IPS-NIHi7 (cell line): ENCODE measurements around the gene PACS1.

Experiments used
- DNase-seq: peaks from one replicate; pipeline ENCODE4 v3.0.0; 2012; ENCODE audit warnings: mixed read lengths; ENCODE audit errors: extremely low spot score

PACS1 gene

DNA sequence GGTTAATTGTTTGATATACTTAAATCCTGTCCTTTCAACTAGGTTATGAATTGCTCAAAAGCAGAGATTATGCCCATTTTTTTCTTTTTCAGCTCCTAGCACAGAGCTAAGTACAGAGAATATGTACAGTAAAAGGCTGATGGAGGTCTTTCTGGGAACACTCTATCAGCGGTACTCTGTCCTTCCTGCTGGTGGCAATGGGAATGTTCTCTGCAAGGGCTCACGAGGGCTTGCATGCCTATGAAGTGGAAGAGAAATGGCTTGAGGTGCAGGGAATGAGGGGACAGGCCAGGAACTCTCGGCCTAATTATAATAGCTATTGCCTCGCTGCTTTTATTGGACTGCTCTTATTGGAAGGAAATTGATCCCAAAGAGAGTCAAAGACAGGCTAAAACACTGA, 114.7 kb downstream of the PACS1 start:
- no peak for DNase-seq

DNA sequence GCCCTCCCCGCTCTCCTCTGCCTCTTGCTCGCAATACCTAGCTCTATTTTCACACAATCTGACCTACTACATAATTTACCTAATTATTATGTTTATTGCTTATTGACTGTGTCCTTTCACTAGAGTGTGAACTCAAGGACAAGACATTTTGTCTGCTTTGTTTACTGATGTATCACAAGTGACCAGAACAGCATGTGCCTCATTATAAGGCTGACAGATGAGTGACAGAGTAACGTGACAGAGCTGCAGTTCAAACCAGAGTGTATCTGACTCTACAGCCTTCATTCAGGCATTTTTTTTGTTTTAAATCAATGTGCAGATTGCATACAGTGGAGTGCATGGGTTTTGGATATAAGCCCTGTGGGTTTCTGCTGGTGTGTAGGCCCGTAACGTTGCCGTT, 116.4 kb downstream of the PACS1 start:
- DNase-seq = no peak

DNA sequence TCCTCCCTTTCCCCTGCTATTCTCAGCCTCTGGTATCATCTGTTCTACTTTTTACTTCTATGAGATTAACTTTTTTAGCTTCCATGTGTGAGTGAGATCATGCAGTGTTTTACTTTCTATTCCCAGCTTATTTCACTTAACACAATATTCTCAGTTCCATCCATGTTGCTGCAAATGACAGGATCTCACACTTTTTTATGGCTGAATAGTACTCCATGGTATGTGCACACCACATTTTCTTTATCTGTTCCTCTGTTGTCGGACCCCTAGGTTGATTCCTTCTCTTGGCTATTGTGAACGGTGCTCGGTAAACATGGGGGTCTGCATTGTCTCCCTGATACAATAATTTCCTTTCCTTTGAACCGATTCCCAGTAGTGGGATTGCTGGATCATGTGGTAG, 117.4 kb downstream of the PACS1 start:
- no peak for DNase-seq

- no peak for DNase-seq
Measured at GRCh38 chr11:66188580-66188979, 118.5 kb downstream of the PACS1 start.

GRCh38 chr11:66189031-66189745, 119.1 kb downstream of the PACS1 start:
- DNase-seq = no peak

DNA sequence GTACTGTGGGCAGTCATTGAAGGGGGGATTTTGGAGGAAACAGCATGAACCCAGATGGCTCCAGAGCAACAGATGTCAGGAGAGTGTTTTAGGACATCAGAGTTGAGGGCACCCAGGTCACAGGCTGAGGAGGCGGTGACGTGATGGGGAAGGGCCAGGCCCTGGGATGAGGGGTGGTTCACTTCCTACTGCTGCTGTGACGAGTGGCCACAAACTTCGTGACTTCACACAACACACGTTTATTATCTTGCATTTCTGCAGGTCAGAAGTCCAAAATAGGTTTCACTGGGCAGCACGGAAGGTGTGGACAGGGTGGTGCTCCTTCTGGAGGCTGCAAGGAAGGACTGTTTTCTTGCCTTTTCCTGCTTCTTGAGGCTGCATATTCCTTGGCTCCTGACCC, 120.7 kb downstream of the PACS1 start:
- DNase-seq = no peak

DNA sequence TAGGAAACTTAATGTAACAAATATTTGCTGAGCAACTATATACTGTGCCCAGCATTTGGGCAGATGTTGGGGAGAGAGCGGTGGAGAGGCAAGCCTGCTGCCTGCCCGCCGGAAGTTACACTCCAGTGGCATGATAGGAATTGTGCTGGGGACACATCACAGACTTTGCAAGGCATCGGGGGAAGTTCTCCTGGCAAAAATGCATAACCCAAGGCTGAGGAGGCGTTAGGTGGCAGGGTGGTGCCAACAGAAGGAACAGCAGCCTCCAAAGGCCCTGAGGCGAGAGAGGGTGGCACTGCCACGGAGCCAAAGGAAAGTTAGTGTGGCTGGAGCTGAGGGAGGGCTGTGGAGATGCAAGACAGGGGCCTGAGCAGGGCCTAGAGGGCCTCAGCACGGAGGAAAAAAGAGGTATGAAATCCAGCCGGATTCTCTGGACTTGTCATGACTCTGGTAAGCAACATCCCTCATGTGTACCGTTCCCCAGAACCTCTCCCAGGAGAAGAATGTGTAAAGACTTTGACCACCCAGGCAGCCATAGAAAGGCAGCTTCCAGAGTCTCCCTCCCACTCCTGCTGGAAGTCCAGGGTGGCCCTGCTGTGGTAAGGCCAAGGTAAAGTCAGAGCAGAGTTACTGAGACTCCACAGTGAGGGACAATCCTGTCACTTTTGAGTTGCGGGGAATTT, 122.2 kb downstream of the PACS1 start:
- DNase-seq = no peak

GRCh38 chr11:66194391-66194790, 124.3 kb downstream of the PACS1 start:
- DNase-seq = no peak

DNA sequence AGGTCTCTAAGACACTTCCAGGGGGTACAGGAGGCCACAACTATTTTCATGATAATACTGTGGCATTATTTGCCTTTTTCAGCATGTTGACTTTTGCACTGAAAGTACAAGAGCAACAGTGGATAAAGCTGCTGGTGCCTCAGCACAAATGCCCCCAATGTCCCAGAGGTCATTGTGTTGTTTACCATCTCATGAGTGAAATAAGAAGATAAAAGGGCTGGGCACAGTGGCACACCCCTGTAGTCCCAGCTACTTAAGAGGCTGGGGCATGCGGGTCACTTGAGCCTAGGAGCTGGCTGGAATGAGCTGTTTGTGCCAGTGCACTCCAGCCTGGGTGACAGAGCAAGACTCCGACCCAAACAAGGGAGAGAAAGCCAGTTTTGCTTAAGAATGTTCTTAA, 125.8 kb downstream of the PACS1 start:
- no peak for DNase-seq

DNA sequence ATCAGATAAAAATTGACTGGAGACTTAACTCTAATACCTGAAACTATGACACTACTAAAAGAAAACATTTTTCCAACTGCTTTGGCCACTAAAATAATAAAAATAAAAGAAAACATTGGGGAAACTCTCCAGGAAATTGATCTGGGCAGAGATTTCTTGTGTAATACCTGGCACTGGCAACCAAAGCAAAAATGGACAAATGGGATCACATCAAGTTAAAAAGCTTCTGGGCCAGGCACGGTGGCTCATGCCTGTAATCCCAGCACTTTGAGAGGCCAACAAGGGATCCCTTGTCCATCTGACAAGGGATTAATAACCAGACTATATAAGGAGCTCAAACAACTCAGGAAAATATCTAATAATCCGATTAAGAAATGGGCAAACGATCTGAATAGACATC, 133.8 kb downstream of the PACS1 start:
- no peak for DNase-seq

- DNase-seq = no peak
Measured at GRCh38 chr11:66204412-66204811, 134.3 kb downstream of the PACS1 start.

DNA sequence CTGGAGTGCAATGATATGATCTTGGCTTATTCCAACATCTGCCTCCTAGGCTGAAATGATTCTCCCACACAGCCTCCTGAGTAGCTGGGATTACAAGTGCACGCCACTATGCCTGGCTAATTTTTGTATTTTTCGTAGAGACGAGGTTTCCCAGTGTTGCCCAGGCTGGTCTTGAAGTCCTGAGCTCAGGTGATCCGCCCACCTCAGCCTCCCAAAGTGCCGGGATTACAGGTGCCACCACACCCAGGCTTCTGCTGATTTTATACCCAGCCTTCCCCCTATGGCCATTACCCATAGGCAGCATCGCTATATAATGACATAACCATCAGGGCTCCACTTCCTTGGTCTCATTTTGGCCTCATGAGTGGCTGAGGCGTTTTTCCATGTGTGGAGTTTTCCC, 137.7 kb downstream of the PACS1 start:
- DNase-seq = no peak

GRCh38 chr11:66211100-66211499, 141.0 kb downstream of the PACS1 start:
- no peak for DNase-seq

DNA sequence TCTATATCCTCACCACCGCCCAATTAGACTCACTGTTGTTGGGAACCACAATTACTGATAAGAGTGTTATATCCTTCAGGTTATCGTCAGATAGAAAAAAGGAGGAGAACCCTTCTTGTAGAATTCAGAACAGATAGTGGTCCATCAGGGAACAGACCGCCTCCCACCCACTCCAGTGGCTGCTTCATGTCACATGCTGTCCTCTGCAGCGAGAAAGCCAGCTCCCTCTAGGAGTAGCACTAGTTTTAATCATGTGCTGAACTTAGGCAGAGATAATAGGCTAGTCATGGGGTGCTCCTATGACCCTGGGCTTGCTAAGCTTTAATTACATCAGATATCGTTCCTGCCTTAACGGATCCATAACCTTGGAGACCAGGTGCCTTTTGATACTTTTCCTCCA, 146.8 kb downstream of the PACS1 start:
- DNase-seq = no peak

DNA sequence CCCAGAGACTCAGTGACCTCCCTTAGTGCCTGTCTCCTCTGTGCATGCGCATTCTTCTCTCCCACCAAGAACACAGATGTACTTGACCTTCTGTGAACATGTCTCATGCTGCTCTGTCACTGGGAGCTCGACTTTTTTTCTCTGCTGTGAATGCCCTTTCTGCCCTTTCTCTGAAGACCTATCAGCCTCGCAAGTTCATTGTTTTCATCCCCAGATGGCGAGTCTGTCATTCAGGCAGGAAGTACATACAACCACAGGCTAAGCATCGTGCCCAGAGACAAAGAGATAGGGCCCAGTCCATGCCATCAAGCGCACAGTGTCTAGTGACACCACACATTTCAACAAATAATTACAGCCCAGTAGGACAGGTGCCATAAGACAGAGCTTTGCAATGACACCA, 148.0 kb downstream of the PACS1 start:
- DNase-seq = no peak

GRCh38 chr11:66218846-66219620, 149.0 kb downstream of the PACS1 start:
- no peak for DNase-seq

- DNase-seq = no peak
Measured at GRCh38 chr11:66219846-66220565, 149.9 kb downstream of the PACS1 start.

GRCh38 chr11:66220566-66220935, 150.5 kb downstream of the PACS1 start:
- DNase-seq = no peak

GRCh38 chr11:66221012-66221411, 150.9 kb downstream of the PACS1 start:
- DNase-seq = no peak

- no peak for DNase-seq
Measured at GRCh38 chr11:66221726-66222236, 151.7 kb downstream of the PACS1 start.

GRCh38 chr11:66222358-66223149, 152.5 kb downstream of the PACS1 start:
- DNase-seq = peak; percentile 97
